Glomerular visceral epithelial cell (primary cell): Measurements from ENCODE around the gene SHC1.

Source experiments
- DNase-seq: peaks from one replicate; pipeline ENCODE4 v3.0.0-alpha.2; 2016; ENCODE audit errors: extremely low spot score

SHC1 gene, protein sequence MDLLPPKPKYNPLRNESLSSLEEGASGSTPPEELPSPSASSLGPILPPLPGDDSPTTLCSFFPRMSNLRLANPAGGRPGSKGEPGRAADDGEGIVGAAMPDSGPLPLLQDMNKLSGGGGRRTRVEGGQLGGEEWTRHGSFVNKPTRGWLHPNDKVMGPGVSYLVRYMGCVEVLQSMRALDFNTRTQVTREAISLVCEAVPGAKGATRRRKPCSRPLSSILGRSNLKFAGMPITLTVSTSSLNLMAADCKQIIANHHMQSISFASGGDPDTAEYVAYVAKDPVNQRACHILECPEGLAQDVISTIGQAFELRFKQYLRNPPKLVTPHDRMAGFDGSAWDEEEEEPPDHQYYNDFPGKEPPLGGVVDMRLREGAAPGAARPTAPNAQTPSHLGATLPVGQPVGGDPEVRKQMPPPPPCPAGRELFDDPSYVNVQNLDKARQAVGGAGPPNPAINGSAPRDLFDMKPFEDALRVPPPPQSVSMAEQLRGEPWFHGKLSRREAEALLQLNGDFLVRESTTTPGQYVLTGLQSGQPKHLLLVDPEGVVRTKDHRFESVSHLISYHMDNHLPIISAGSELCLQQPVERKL

DNA sequence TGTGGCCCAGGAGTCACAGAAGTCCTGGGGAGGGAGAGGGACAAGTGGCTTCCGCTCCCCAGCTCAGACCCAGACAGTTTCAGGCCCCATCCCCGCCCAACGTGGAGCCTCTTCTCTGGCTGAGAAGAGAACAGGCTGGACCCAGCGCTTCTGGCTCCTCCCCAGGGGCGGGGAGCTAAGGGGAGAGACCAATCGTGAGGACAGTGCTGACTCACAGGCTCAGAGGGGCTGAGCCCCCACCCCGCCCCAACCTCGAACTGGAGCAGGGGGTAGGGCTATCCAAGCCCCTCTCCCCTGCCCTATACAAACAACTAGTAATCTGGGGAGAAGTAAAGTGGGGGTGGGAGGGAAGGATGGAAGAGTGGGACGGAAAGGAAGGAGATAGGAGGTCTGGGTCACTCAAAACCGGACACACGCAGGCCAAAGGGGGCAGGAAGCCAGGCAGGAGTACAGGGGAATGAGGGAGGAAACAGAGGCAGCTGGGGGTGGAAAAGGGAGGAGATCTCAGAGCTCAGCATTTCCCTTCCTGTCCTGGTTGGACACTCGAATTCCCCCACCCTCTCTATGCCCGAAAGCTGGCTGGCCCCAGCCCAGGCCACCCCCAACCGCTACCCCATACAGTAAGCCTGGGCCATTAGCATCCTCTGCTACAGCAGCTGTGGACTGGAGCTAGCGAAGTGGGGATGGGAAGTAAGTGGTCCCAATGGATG, at the start of gene SHC1:
Gene SHC1 (minus strand): TSS at position 117 of the 710 bp plus-strand sequence. CDS start 221 bp downstream, outside the sequence.
- peak; percentile 89 for DNase-seq

DNA sequence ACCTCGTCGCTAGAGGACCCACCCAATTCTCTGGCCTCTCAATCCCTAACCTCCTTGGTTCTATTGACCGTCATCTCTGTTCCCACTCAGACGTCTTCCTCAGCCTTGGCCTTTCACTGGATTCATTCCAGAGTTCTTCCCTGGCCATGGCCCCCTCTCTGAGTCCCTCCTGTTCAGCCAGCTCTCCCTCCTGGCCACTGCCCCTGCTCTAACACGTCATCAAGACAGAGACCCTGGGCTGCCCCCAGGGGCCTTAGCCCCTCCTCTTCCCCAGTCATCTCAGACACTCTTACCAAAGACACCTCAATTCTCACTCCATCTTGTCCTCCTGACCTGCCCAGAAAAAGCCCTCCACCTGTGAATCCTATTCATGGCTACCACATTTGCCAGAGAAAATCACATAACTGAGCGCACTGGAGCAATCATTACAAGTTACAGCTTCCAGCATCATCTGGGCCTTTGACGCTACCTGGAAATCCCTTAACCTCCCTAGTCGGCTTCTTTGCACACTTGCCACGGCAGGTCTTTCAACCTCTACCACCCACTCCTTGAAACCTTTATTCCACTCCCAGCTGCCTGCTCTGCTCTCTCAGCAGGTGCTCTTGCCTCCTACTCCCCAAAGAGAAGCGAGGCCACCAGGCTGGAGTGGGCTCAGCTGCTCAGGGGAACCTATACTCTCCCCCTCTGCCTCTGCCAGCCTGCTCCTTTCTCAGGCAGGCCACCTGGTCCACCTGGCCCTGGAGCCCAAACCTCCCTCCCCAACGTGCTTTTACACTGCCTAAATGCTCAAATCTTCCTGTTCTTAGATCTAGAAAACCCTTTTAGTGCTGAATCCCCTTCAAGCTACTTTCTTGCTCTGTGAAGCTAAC, 49.1 kb upstream of the SHC1 start:
- no peak for DNase-seq

DNA sequence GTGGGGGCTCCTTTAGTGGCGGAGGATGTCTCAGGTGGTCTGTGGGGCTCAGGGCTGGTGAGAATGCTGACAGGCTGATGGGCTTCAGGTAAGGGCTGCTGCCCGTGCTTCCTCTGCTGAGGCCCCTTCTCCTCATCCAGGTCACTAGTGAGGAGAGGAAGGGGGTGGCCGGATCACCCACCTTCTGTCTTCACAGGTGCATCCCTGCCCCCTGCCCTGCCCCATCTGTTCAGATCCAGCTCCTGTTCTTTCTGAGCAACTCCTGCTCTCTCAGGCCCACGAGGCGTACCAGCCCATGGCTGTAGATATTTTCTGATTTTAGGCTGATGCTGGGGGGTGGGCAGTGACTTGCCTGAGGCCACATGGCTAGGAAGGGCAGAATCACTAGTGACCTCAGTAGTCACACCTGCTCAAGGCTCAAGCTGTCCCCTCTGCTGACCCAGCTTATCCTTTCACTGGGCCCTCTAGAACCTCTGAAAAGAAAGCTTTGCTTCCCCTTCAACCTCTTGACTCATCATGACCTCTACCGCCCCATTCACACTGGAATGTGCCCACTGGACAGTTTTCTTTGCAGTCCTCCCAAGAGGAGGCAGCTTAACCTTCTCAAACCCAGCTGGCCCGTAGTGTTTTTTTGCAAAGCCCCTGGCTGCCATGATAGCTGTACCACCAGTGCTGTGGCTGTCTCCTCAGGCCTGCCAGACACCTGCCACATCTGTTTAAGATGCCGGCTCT, 48.2 kb upstream of the SHC1 start:
- no peak for DNase-seq

DNA sequence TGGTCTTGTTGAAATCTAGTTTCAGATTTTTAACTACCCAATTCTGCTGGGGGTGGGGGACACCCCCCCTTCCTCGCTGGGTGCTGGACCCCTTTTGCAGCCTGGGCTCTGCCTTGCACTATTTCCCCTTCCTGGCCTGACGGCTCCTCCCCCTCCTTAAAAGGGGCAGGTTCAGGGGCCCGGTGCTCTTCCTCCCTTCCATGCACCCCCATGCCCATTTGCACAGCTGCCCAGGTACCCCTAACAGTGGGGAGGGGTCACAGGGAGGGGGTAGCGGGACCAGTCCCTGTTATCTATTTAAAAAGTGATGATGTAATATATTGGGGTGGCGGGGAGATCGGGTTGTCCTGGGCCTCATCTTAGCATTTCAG, 47.4 kb upstream of the SHC1 start:
- no peak for DNase-seq

DNA sequence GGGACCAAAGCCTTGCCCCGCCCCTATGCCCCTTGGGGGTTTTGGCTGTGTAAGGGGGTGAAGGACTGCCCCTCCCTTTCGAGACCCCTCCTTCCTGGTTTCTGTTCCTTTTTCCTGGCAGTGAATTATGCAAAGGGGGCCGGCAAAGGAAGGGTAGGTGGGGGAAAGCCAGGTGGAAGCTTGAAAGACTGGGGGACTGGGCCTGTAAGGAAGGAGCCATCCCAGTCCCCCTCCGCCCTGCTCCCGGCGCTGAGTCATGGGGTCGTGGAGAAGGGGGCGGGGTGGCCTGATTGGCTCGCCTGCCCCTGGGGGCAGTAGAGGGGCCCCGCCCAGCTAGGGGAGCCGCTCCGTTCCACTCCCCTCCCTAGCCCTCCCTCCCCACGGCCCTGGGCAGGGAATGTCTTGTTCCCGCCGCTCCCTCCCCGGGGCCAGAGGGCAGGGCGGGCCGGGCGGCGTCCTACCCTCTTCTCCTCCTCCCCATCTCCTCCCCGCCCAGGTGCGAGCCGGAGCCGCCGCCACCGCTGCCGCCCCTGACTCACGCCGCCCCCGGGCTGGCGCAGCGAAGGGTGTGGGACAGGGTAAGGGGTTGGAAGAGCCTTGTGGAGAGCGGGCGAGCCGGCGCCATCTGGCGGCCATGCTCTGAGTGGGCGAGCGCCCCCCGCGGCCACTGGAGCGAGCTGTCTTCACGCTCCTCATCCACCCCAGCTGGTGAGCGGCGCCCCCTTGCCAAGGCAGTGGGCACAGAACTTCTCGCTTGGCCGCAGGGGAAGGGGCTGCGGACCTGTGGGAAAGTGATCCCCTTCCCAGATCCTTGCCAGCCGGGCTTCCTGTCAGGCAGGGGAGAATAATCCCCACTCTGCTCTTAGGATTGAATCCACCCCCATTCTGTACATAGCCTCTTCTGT, 46.7 kb upstream of the SHC1 start:
- peak; percentile 97 for DNase-seq

DNA sequence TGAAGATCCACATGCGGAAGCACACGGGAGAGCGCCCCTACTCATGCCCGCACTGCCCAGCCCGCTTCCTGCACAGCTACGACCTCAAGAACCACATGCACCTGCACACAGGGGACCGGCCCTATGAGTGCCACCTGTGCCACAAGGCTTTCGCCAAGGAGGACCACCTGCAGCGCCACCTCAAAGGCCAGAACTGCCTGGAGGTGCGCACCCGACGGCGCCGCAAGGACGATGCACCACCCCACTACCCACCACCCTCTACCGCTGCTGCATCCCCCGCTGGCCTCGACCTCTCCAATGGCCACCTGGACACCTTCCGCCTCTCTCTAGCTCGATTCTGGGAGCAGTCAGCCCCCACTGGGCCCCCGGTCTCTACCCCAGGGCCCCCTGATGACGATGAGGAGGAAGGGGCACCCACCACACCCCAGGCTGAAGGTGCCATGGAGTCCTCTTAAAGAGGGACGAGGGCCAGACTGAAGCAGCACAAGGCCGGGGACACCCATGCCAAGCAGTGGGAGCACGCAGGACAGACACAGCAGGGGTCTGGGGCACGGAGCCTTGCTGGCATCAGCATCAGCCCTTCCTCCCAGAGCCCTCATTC, 45.8 kb upstream of the SHC1 start:
- no peak for DNase-seq

DNA sequence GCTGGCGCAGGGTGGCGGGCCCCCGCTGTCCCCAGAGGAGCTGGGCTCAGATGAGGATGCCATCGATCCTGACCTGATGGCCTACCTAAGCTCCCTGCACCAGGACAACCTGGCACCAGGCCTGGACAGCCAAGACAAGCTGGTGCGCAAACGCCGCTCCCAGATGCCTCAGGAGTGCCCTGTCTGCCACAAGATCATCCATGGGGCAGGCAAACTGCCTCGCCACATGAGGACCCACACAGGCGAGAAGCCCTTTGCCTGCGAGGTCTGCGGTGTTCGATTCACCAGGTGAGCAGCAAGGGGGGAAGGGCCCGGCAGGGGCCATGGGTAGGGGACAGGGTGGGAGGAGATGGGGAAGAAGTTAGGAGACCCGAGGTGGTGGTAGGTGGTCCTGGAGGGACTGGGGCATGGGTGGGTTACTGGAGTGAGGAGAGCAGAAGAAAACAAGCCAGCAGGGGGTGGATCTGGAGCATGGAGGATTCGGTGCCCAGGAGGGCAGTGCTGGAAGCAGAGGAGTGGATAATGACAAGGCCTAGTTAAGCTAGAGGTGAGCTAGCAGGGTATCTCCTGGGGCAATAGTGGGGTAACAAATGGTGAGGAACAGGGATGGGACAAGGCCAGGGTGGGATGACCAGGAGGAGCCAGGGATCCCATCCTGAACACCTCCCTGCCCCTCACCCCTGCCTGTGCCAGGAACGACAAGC, 45.1 kb upstream of the SHC1 start:
- DNase-seq, result no peak

DNA sequence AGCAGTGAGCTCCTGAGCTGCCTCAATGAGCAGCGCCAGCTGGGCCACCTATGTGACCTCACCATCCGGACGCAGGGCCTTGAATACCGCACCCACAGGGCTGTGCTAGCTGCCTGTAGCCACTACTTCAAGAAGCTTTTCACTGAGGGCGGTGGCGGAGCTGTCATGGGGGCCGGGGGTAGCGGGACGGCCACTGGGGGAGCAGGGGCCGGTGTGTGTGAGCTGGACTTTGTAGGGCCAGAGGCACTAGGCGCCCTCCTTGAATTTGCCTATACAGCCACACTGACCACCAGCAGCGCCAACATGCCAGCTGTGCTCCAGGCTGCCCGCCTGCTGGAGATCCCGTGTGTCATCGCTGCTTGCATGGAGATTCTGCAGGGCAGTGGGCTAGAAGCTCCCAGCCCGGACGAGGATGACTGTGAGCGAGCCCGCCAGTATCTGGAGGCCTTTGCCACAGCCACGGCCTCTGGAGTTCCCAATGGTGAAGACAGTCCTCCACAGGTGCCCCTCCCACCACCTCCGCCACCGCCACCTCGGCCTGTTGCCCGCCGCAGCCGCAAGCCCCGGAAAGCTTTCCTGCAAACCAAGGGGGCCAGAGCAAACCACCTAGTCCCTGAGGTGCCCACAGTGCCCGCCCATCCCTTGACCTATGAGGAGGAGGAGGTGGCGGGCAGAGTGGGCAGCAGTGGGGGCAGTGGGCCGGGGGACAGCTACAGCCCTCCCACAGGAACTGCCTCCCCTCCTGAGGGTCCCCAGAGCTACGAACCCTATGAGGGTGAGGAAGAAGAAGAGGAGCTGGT, 44.4 kb upstream of the SHC1 start:
- no peak for DNase-seq

DNA sequence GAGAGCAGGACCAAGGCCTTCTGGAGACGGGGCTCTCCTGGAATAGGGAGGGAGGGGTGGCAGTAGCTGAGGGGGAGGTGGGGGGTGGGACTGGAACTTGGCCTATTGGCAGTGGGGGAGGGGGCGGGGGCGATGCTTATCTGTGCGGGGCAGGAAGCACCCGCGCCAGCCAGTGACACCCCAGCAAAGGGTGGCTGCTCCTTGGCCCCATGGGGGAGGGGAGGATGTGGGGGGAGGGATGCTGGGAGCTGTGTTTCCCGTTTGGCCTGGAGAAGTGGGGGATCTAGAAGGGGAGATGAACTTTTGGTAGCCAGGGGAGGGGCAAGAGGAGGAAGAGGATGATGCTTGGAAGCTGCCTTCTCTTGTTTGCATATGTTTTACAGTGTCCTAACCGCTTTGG, 43.1 kb upstream of the SHC1 start:
- DNase-seq, result no peak

DNA sequence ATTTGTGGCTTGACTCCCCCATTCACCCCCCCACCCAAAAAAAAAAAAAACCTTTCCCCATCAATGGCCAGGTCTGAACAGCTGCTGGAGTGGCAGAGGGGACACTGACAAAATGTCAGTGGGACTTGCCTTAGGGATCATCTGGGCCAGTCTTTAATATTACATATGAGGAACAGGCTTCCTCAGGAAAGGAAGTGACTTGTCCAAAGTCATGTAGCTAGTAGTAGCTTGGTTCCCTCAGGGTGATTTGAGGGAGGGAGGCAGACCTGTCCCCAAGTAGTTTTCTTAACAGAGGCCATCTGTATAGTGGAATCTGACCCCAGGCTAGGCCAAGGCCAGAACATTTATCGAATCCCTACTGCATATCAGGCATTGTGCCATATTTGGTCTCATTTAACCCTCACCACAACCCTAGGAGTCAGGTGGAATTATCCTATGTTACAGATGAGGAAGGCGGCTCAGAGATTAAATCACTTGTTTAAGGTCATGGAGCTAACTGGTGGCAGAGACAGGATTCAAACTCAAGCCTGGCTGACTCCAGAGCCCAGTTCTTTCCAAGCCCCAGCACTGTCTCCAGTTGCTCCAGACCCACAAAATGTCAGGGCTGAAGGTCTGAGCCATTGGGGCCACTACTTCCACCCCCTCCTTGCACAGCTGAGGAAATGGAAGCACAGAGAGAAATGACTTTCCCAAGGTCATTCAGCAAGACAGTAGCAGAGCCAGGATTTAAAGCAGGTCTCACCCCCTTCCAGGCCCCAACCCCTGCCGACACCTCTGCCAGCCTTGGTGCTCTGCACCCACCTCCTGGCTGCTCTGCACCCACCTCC, 42.4 kb upstream of the SHC1 start:
- DNase-seq, result no peak

DNA sequence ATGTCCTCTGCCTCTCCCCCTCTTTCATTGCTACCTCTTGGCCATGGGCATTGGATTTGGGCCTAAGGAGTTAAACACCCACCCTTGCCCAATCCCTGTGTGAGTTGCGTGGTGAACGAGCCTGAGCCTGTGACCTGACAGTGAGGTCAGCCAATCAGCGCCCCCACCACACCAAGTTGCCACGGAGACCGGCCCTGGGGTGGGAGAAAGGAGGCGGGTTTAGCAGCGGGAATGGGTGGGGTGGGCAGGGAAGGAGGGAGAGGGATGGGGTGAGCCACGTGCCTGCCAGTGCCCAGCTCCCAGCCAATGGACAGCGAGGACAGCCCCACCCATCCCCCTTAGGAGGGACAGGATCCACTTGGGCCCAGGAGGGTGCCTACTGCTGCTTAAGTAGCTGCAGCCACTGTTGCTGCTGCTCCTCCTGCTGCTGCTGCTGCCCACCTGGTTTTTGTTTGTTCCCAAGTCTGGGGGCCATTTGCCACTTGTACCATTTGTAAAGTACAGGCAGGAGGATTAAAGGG, 41.5 kb upstream of the SHC1 start:
- DNase-seq, result no peak

DNA sequence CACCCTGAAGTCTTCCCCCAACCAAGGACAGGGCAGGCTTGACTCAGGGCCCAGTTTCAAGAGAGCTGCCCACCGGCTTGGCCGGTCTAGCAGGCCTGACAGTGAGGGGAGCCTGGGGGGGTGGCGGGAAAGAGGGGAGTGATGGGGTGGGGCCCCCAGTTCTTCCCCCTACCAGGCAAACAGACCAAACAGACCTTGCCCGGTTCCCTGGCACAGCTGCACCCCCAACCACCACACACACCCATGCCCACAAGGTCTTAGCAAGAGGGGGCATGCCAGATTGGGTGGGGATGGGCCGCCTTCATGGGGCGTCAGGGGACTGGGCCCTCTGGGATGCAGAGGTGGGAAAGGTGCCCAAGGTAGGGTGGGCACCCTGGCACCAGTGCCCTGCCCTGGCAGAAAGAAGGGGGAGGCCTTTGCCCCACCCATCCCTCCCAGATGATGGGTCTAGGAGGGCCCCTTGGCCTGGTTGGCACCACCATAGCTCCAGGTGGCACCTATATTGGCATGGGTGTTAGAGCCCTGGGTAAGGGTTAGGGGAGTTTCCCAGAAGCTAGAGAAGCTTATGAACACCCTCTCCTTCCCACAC, 41.0 kb upstream of the SHC1 start:
- DNase-seq, result no peak

DNA sequence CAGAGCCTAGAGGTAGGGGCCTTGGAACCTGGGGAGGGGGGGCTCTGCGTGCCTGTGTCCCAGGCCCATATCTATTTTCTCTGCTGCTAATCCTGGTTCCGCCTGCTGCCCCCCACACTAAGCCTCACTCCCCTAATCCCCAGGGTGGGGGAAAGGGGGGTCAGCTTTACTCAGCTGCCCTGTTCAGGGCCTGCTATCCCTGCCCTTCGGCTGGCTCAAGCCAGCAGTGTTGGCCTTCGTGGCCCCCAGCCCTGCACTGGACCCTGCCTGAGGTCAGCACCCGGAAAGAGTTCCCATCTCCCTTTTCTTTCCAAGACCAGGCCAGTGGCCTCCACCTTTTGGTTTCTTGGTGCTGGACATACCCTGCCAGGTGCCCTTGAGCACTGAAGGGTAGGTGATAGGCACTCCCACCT, 40.5 kb upstream of the SHC1 start:
- DNase-seq, result no peak

DNA sequence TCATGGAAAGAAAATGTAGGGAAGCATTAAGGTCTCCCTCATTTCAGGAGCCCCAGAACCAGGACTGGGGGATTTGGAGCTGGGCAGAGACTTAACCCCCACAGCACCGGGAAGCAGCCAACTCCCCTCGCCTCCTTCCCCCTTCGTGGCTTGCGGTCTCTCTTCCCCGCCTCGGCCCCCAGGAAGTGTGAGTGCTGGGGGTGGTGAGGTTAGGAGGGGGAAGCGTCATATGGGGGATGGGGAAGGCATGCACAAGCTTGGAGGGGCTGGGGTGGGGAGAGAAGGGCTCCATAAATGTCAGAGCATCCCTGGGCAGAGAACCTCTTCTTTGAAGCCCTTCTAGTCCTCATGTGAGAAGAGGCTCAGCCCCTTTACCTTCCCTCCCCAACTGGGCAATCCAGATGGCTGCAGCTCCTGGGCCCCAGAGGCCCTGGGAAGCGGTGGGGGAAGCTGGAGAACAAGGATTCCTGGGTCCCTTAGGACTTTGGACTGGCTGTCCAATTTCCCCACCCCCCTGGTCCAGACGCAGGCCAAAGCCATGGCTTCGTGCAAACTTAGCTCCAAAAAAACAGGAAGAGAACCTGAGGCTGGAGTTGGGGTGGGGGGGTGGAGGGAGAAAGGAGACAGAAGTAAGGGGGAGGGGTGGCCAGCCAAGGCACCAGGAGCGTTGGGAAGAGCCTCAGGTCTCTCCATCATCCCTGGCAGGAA, 39.8 kb upstream of the SHC1 start:
- no peak for DNase-seq

DNA sequence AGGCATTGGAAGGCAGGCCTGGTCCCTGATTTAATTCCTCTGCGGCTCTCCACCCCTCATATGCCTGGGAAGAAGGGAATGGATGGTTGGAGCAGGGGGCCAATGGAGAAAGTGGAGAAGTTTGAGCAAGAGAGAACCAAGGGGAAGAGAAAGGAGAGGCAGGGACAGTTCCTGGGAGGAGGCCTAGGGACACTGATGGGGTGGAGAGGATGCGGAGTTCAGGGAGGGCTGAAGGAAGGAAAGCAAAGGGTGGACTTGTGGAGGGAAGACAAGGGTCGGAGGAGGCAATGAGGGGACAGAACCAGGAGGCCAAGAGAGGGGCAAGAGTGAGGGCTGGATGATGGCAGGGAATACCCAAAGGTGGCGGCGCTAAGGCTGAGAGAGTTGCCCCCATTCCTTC, 39.2 kb upstream of the SHC1 start:
- DNase-seq, result no peak

DNA sequence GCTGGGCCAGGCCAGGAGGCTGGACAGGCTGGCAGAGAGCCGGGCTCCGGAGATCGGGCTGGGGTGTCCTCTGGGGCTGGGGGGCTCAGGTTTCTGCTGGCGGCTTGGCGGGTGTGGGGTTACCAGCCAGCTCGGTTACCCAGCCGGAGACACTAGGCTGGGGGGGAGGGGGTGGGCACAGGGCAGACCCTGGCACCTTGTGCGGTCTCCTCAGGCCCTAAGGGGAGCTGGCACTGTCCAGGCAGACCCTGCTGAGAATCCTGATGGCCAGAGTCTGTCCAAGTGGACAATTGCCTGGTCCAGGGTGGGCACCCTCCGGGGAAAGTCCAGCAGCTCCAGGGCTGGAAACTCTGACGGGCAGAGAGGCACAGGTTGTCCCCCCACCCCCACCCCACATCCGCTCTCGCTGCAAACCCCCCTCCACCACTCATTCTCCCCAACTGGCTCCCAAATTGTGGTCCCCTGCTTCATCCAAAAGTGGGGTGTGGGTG, 38.7 kb upstream of the SHC1 start:
- DNase-seq, result no peak
